Esophagus muscularis mucosa (tissue), 4 donors: ENCODE data around the gene ZNF613. TPM values are rescaled to one million over a fixed set of nuclear protein-coding genes. Genes with fewer than 3 reads are reported as not detected.

Experiments
- DNase-seq: peaks from one replicate; pipeline ENCODE4 v3.0.0-alpha.2; 2017; ENCODE audit errors: extremely low spot score
- H3K27ac ChIP-seq, 4 donors: fragments of 200-600 bp; sonication (generic); replicated peaks in 1 of 4; 1 replicate in 3 of 4; 2 replicates in 1 of 4; pipeline ENCODE4 v1.5.1; 2016 to 2019; ENCODE audit warnings: mild to moderate bottlenecking in 1 of 4
- H3K27me3 ChIP-seq, 4 donors: fragments of 200-600 bp; sonication (generic); one replicate each; pipeline versions ENCODE4 v1.5.1 to v1.6.0; 2016 to 2019
- H3K36me3 ChIP-seq, 4 donors: fragments of 200-600 bp; sonication (generic); one replicate each; pipeline ENCODE4 v1.5.1; 2016 to 2019
- H3K4me1 ChIP-seq, 4 donors: fragments of 200-600 bp; sonication (generic); one replicate each; pipeline ENCODE4 v1.5.1; 2016 to 2019
- H3K4me3 ChIP-seq, 4 donors: fragments of 200-600 bp; sonication (generic); 1 replicate in 2 of 4; 2 replicates in 2 of 4; pipeline ENCODE4 v1.5.1; 2016 to 2019; ENCODE audit warnings: mild to moderate bottlenecking in 4 of 4, moderate library complexity in 1 of 4
- H3K9me3 ChIP-seq, 4 donors: fragments of 200-600 bp; sonication (generic); 1 replicate in 3 of 4; 2 replicates in 1 of 4; pipeline ENCODE4 v1.5.1; 2016 to 2019
- EP300 ChIP-seq: sonication (generic); formaldehyde crosslinking; IDR thresholded peaks from one replicate; pipeline ENCODE4 v1.6.1; 2017; ENCODE audit warnings: antibody characterized with exemption
- POLR2A ChIP-seq: fragments of 450-650 bp; IDR thresholded peaks from one replicate; pipeline ENCODE4 v1.6.1; 2017; ENCODE audit warnings: antibody characterized with exemption, moderate library complexity, mild to moderate bottlenecking, low read depth
- POLR2AphosphoS5 ChIP-seq, 2 donors: sonication (generic); formaldehyde crosslinking; IDR thresholded peaks; one replicate each; pipeline ENCODE4 v1.6.1; 2017; ENCODE audit warnings: antibody characterized with exemption in 2 of 2
- WGBS: methylation state at CpG from one replicate; pipeline ENCODE4 v1.1.5; 2018; 5-methylcytosine and 5-hydroxymethylcytosine counted together
- intact Hi-C: fragments of 100-400 bp; cut with DNase I; formaldehyde crosslinking; loops from one replicate; pipeline ENCODE4 v1.15.1; 2023
- total RNA-seq, 4 donors: library from RNA; depleted of rRNA; stranded (reverse); fragments of >200 nt; gene quantifications; one replicate each; pipeline versions ENCODE4 v1.1.0 to v1.2.1, GENCODE V29; 2016
- TF ChIP-seq, protein P1 (sequence below), 3 experiments: fragments of 200-600 bp in 2 of 3; fragments of 450-650 bp in 1 of 3; sonication (generic) in 2 of 3; IDR thresholded peaks; one replicate each; pipeline ENCODE4 v1.5.1; 2017 to 2019; ENCODE audit warnings: antibody characterized with exemption in 3 of 3, mild to moderate bottlenecking in 2 of 3, moderate library complexity in 1 of 3

Gene ZNF613
- total RNA-seq, 4 donors from 2014 or later: 4.2 to 8.3 (median 5.5) TPM

DNA sequence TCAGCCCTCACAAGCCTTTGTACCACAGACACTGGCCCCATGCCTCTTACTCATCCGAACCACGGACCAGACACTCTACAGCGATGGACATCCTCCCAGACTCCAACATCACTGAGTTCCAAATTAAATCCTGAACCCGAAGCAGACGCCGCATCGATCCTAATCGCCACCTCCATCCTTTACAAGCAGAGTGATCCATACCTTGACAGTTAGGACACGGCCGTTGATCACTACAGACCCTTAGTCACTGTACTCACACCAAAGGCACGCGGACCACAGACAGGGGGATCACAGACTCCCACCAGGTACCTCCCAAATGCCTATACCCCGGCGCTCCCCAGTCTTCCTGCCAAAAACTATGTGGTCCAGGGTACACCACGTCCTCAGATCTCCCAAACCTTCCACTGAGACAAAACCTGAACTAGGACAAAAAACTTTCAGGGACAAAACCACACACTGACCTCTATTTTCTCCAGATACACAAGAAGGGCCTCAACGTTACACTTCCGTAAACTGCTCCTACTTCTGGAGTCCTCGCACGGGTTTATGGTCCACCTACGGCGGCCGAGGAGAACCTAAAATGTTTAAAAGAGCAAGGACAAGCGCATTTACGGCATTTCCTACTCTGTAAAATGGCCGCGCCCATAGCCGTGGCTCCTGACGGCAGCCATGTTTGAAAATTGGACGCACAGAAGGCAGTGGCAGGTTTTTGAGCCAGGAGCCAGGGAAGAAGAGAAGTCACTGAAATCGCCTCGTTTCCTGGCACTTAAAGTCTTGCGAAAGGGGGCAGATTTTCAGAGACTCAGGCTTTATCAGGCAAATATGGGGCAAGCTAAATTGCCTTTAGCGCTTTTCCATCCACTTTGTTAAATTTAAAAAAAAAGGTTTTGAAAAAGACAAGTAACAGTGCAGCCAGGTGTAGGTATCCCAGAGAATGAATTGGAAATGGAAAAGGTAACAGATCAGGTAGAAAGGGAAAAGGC is 59.3 kb downstream of the ZNF613 start, which contains the start of gene ZNF350:
TSS of gene ZNF350 (minus strand) at position 532 of the 983 bp plus-strand sequence. CDS start 12,480 bp downstream, outside the sequence.
- Histone ChIP-seq H3K9me3 (peaks cover 0 to 54% (median 30%) of the 10 kb centered on the region in 4 donors), H3K4me1 (peaks cover 10 to 18% (median 13%) of the 10 kb centered on the region in 4 donors), H3K4me3 (peak within 1 kb of the TSS; percentile 77 to 86 (median 80)), H3K27ac (peak within 1 kb of the TSS; percentile 79 to 81 (median 80)), H3K36me3 (peaks cover 0 to 23% (median 3%) of the 10 kb centered on the region in 4 donors), H3K27me3 (no peaks in the 10 kb centered on the region)
- intact Hi-C loops: loop anchor here (2.0 kb wide), 1 partner anchor 60 kb away; the partner anchor contains the start of gene ZNF613
- WGBS: 3% methylated on average over 33 of the region's 33 CpGs
- DNase-seq: peak; percentile 94
- TF ChIP-seq EP300 (no peak), POLR2AphosphoS5 (IDR thresholded peaks at IDR 0.05) (peak; percentile 86 to 95), POLR2A (no peak)
- TF ChIP-seq, protein P1, sequence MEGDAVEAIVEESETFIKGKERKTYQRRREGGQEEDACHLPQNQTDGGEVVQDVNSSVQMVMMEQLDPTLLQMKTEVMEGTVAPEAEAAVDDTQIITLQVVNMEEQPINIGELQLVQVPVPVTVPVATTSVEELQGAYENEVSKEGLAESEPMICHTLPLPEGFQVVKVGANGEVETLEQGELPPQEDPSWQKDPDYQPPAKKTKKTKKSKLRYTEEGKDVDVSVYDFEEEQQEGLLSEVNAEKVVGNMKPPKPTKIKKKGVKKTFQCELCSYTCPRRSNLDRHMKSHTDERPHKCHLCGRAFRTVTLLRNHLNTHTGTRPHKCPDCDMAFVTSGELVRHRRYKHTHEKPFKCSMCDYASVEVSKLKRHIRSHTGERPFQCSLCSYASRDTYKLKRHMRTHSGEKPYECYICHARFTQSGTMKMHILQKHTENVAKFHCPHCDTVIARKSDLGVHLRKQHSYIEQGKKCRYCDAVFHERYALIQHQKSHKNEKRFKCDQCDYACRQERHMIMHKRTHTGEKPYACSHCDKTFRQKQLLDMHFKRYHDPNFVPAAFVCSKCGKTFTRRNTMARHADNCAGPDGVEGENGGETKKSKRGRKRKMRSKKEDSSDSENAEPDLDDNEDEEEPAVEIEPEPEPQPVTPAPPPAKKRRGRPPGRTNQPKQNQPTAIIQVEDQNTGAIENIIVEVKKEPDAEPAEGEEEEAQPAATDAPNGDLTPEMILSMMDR (IDR thresholded peaks at IDR 0.05): no peak

GRCh38 chr19:51993422-51993821 is 66.2 kb downstream of the ZNF613 start:
- no peak overlapping the region for H3K27ac ChIP-seq
- 98% methylated on average over 10 of the region's 10 CpGs for WGBS

DNA sequence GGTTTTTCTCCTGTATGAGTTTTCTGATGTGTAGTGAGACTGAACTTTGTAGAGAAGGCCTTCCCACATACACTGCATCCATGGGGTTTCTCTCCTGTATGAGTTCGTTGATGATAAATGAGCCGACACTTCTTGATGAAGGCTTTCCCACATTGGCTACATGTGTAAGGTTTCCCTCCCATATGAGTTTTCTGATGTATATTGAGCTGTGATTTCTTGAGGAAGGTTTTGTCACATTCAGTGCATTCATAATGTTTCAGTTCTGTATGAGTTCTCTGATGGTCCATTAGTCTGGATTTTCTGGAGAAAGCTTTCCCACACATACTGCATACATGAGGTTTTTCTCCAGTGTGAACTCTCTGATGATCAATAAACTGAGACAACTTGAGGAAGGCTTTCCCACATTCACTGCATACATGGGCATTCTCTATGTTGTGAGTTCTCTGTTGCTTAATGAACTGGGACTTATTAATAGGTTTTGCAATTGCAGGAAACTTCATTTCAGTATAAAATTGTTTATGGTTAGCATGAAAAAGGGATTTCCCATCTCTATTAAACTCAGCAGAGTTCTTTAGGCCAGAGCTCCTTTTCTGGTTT is 66.9 kb downstream of the ZNF613 start:
- WGBS: 100% methylated on average over 2 of the region's 2 CpGs
- peaks cover 31 to 93% (median 79%) of the 10 kb centered on the region in 4 donors for H3K9me3 ChIP-seq

More at GRCh38 chr19:51993422-51993821, 66.2 kb downstream of the ZNF613 start:
- Histone ChIP-seq H3K27me3 (no peaks in the 10 kb centered on the region), H3K4me1 (no peaks in the 10 kb centered on the region), H3K9me3 (peaks cover 31 to 95% (median 79%) of the 10 kb centered on the region in 4 donors), H3K4me3 (no peak overlapping the region), H3K36me3 (peaks cover 52 to 66% (median 59%) of the 10 kb centered on the region in 4 donors)
- intact Hi-C loops: no loop called here
- no peak for DNase-seq
- TF ChIP-seq POLR2AphosphoS5 (IDR thresholded peaks at IDR 0.05) (no peak), EP300 (no peak), POLR2A (no peak)
- TF ChIP-seq, protein P1 (IDR thresholded peaks at IDR 0.05): no peak

More for the DNA sequence above, 66.9 kb downstream of the ZNF613 start:
- Histone ChIP-seq H3K4me3 (no peak overlapping the region), H3K27ac (no peak overlapping the region), H3K36me3 (peaks cover 59 to 74% (median 66%) of the 10 kb centered on the region in 4 donors), H3K27me3 (no peaks in the 10 kb centered on the region), H3K4me1 (no peaks in the 10 kb centered on the region)
- no peak for DNase-seq
- intact Hi-C loops: no loop called here
- no peak for TF ChIP-seq EP300
- no peak for TF ChIP-seq POLR2AphosphoS5 (IDR thresholded peaks at IDR 0.05)
- TF ChIP-seq, protein P1 (IDR thresholded peaks at IDR 0.05): no peak
- TF ChIP-seq POLR2A: no peak

Other genes with a start within 250 kb of the ZNF613 start
- 10 to 100 TPM; 11.8 to 37.8 (median 17.4) TPM for gene SPACA6, start 234.1 kb upstream of the ZNF613 start, total RNA-seq
- gene HAS1, start 203.5 kb upstream of the ZNF613 start, total RNA-seq: 10 to 100 TPM in 1 of 4 donors, 1 to 10 TPM in 1, under 1 TPM in 2; under 0.01 to 28.8 (median 1.3) TPM
- 10 to 100 TPM in 2 of 4 donors, 1 to 10 TPM in 2; 3.7 to 38.9 (median 7.7) TPM for gene FPR1, start 175.6 kb upstream of the ZNF613 start, total RNA-seq
- gene FPR2, start 166.3 kb upstream of the ZNF613 start, total RNA-seq: 1 to 10 TPM in 2 of 4 donors, under 1 TPM in 1, not detected in 1; 0.29 to 9.1 (median 1.5) TPM
- gene FPR3, start 132.3 kb upstream of the ZNF613 start, total RNA-seq: 1 to 10 TPM; 4.0 to 9.9 (median 6.8) TPM
- gene ZNF577, start 39.5 kb upstream of the ZNF613 start, total RNA-seq: 10 to 100 TPM in 3 of 4 donors, 1 to 10 TPM in 1; 8.4 to 29.1 (median 11.5) TPM
- gene ZNF649, start 22.5 kb upstream of the ZNF613 start, total RNA-seq: 10 to 100 TPM in 3 of 4 donors, 1 to 10 TPM in 1; 9.1 to 15.0 (median 13.6) TPM
- gene ZNF350, start 59.4 kb downstream of the ZNF613 start, total RNA-seq: 10 to 100 TPM in 3 of 4 donors, 1 to 10 TPM in 1; 9.2 to 14.6 (median 12.7) TPM
- 10 to 100 TPM; 13.4 to 17.6 (median 15.2) TPM for gene ZNF615, start 80.7 kb downstream of the ZNF613 start, total RNA-seq
- 10 to 100 TPM in 1 of 4 donors, 1 to 10 TPM in 3; 5.8 to 10.3 (median 7.7) TPM for gene ZNF614, start 100.9 kb downstream of the ZNF613 start, total RNA-seq
- gene ZNF432, start 121.4 kb downstream of the ZNF613 start, total RNA-seq: 10 to 100 TPM in 1 of 4 donors, 1 to 10 TPM in 3; 8.6 to 10.1 (median 9.2) TPM
- 10 to 100 TPM; 11.3 to 13.7 (median 12.5) TPM for gene ZNF841, start 168.3 kb downstream of the ZNF613 start, total RNA-seq
- gene ZNF616, start 212.5 kb downstream of the ZNF613 start, total RNA-seq: 1 to 10 TPM; 3.0 to 6.6 (median 4.3) TPM
- 10 to 100 TPM in 2 of 4 donors, 1 to 10 TPM in 2; 5.8 to 13.1 (median 9.1) TPM for gene ZNF836, start 244.1 kb downstream of the ZNF613 start, total RNA-seq